ENCODE results near the gene NOL9. TPM values are rescaled to one million over a fixed set of nuclear protein-coding genes. Genes with fewer than 3 reads are reported as not detected.

Gene NOL9
- total RNA-seq, 1 donor from 2014 or later = 32.5 TPM

DNA sequence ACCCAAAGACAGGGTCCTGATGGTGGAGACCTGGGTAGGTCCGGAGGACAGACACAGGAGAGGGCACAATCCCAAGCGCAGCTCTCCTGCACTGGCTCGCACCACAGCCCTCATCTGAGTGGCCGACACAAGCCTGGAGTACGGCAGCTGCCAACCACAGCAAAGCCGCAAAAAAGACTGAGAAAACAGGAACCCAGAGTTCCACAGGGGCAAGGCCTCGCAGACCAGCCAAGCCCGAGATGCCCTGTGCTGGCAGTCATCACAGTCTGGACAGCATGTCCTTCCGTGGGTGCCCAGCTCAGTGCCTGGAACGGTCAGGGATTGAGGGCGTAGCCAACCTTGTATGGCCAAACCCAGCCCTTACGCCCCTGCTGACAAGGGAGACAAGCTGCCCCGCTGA is 36.9 kb upstream of the NOL9 start:
- TF ChIP-seq, protein P1, sequence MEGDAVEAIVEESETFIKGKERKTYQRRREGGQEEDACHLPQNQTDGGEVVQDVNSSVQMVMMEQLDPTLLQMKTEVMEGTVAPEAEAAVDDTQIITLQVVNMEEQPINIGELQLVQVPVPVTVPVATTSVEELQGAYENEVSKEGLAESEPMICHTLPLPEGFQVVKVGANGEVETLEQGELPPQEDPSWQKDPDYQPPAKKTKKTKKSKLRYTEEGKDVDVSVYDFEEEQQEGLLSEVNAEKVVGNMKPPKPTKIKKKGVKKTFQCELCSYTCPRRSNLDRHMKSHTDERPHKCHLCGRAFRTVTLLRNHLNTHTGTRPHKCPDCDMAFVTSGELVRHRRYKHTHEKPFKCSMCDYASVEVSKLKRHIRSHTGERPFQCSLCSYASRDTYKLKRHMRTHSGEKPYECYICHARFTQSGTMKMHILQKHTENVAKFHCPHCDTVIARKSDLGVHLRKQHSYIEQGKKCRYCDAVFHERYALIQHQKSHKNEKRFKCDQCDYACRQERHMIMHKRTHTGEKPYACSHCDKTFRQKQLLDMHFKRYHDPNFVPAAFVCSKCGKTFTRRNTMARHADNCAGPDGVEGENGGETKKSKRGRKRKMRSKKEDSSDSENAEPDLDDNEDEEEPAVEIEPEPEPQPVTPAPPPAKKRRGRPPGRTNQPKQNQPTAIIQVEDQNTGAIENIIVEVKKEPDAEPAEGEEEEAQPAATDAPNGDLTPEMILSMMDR (IDR thresholded peaks at IDR 0.05; ENCODE audit: insufficient read depth, low read length, poor library complexity, severe bottlenecking) = no peak
- no peak for DNase-seq (ENCODE audit: low read depth)
- H3K36me3 ChIP-seq (ENCODE audit: control insufficient read depth, insufficient read depth, low read length) = peaks cover 7% of the 10 kb centered on the region
- no peaks in the 10 kb centered on the region for H3K27me3 ChIP-seq (ENCODE audit: control insufficient read depth, insufficient read depth, low read length)
- no peak overlapping the region for H3K4me3 ChIP-seq (ENCODE audit: low read depth, low read length)

DNA sequence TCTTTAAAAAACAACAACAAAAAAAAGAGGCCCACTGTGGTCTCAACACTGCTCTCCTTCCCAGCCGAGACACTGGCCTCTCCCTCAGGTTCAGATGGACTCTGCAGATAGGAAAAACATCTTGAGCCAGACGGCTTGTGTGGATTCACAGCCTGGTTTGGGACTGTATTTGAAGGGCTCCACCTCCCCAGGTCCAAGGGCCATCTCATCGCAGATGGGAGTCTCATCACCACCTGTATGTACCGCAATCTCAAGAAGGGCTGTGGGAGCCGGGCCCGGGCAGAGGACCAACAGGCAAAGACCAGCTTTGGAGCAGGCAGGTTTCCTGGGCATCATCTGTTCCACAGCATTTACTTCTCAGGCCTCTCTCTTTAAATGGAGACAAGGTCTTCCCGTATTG is 35.7 kb upstream of the NOL9 start:
- Histone ChIP-seq H3K27me3 (ENCODE audit: control insufficient read depth, insufficient read depth, low read length) (no peaks in the 10 kb centered on the region), H3K36me3 (ENCODE audit: control insufficient read depth, insufficient read depth, low read length) (peaks cover 7% of the 10 kb centered on the region), H3K4me3 (ENCODE audit: low read depth, low read length) (no peak overlapping the region)
- TF ChIP-seq, protein P1 (IDR thresholded peaks at IDR 0.05; ENCODE audit: insufficient read depth, low read length, poor library complexity, severe bottlenecking) = no peak
- no peak for DNase-seq (ENCODE audit: low read depth)

DNA sequence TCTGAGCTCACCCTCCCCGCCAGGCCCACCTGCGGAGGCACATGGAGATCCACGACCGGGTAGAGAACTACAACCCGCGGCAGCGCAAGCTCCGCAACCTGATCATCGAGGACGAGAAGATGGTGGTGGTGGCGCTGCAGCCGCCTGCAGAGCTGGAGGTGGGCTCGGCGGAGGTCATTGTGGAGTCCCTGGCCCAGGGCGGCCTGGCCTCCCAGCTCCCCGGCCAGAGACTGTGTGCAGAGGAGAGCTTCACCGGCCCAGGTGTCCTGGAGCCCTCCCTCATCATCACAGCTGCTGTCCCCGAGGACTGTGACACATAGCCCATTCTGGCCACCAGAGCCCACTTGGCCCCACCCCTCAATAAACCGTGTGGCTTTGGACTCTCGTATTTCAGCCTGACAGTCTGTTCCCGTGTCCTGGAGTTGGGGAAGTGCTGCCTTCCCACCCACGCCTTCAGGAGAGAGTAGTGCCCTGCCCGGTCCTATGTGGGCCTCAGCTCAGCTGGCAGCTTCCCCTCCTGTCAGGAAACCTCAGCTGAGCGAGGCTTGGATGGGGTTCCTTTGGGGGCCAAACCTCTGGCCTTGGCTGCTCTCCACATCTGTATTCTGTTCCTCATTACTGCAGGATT is 34.7 kb upstream of the NOL9 start:
- Histone ChIP-seq H3K27me3 (ENCODE audit: control insufficient read depth, insufficient read depth, low read length) (no peaks in the 10 kb centered on the region), H3K36me3 (ENCODE audit: control insufficient read depth, insufficient read depth, low read length) (peaks cover 7% of the 10 kb centered on the region), H3K4me3 (ENCODE audit: low read depth, low read length) (no peak overlapping the region)
- DNase-seq (ENCODE audit: low read depth) = no peak
- TF ChIP-seq, protein P1 (IDR thresholded peaks at IDR 0.05; ENCODE audit: insufficient read depth, low read length, poor library complexity, severe bottlenecking) = no peak

DNA sequence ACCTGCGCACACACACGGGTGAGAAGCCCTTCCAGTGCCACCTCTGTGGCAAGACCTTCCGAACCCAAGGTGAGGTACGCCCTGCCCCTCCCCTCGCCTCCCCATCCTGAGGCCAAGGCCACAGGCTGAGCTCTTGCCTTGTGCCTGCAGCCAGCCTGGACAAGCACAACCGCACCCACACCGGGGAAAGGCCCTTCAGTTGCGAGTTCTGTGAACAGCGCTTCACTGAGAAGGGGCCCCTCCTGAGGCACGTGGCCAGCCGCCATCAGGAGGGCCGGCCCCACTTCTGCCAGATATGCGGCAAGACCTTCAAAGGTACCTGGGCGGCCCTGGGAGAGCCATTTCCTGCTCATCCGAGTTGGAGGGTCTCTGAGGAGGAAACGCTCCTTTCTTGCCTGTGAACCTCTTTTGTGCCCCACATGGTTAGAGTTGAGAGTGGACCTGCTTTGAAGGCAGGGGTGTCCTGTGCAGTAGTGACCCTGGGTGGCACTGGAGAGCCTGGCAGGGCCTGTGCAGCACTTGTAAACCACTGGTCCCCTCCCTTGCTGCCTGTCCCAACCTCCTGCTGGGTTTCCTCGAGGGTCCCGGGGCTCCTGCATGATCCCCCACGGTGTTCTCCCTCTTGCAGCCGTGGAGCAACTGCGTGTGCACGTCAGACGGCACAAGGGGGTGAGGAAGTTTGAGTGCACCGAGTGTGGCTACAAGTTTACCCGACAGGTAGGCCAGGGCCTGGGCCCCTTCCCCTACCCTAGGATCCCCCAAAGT is 34.0 kb upstream of the NOL9 start:
- H3K27me3 ChIP-seq (ENCODE audit: control insufficient read depth, insufficient read depth, low read length) = no peaks in the 10 kb centered on the region
- H3K4me3 ChIP-seq (ENCODE audit: low read depth, low read length) = no peak overlapping the region
- DNase-seq (ENCODE audit: low read depth) = no peak
- TF ChIP-seq, protein P1 (IDR thresholded peaks at IDR 0.05; ENCODE audit: insufficient read depth, low read length, poor library complexity, severe bottlenecking) = no peak
- peaks cover 7% of the 10 kb centered on the region for H3K36me3 ChIP-seq (ENCODE audit: control insufficient read depth, insufficient read depth, low read length)

DNA sequence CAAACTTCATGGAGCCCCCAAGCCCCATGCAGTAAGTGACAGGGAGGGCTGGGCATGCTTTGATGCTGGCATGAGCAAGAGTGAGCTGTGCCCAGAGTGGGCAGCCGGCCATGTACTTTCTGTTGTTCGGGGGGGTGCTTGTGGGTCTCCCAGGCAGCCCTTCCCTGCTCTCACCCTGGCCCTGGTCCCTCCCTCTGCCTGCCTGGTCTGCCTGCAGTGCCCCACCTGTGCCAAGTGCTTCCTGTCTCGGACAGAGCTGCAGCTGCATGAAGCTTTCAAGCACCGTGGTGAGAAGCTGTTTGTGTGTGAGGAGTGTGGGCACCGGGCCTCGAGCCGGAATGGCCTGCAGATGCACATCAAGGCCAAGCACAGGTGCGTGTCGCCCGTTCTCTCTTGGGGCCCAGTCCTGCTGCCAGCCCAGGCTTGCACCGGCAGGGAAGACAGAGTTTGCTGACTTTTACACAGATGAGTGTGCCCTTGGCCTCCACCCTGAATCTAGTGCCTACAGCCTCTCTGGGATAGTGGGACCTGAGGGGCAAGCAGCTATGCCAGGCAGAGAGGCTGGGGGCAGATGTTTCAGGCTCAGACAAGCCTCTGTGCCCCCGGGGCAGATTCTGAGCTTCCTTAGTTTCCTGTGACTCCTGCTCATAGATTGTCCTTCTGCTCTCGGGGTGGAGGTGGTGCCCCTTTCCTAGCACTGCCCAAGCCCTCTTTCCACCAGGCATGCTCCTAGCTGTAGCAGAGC is 33.1 kb upstream of the NOL9 start:
- H3K36me3 ChIP-seq (ENCODE audit: control insufficient read depth, insufficient read depth, low read length) = peaks cover 5% of the 10 kb centered on the region
- no peak overlapping the region for H3K4me3 ChIP-seq (ENCODE audit: low read depth, low read length)
- no peak for DNase-seq (ENCODE audit: low read depth)
- TF ChIP-seq, protein P1 (IDR thresholded peaks at IDR 0.05; ENCODE audit: insufficient read depth, low read length, poor library complexity, severe bottlenecking) = no peak
- H3K27me3 ChIP-seq (ENCODE audit: control insufficient read depth, insufficient read depth, low read length) = no peaks in the 10 kb centered on the region

Measured in kidney epithelial cell (primary cell).